GM23338 (cell line): ENCODE results near the gene UCN2.

ENCODE experiments used
- CREB1 ChIP-seq: fragments of 250-450 bp; sonication (Bioruptor Pico); IDR thresholded peaks from 2 replicates; pipeline ENCODE4 v1.5.0; 2020; ENCODE audit warnings: low read depth, mild to moderate bottlenecking, moderate library complexity
- CTCF ChIP-seq, 2 experiments: fragments of 200-600 bp in 1 of 2; sonication (generic) in 1 of 2; conservative IDR thresholded peaks; 2 replicates each; pipeline versions ENCODE4 v1.5.1 to v1.6.1; 2016 to 2017; ENCODE audit warnings: antibody characterized with exemption in 2 of 2, low read depth in 2 of 2, mild to moderate bottlenecking in 2 of 2, moderate library complexity in 1 of 2
- EZH2 ChIP-seq: fragments of 200-600 bp; sonication (generic); IDR thresholded peaks from one replicate; pipeline ENCODE4 v1.8.0; 2017; ENCODE audit warnings: antibody characterized with exemption, mild to moderate bottlenecking, low read depth; ENCODE audit not compliant: unreplicated experiment
- EZH2phosphoT487 ChIP-seq: fragments of 200-600 bp; sonication (generic); IDR thresholded peaks from one replicate; pipeline ENCODE4 v1.8.1; 2018; ENCODE audit warnings: antibody characterized with exemption; ENCODE audit not compliant: unreplicated experiment
- POLR2AphosphoS5 ChIP-seq: IDR thresholded peaks from 2 replicates; pipeline ENCODE4 v1.6.1; 2016; ENCODE audit warnings: antibody characterized with exemption, low read depth
- REST ChIP-seq: IDR thresholded peaks from one replicate; pipeline ENCODE4 v1.6.1; 2018; ENCODE audit warnings: antibody characterized with exemption; ENCODE audit not compliant: unreplicated experiment
- STAT1 ChIP-seq: IDR thresholded peaks from one replicate; pipeline ENCODE4 v1.6.1; 2016; ENCODE audit warnings: antibody characterized with exemption; ENCODE audit not compliant: unreplicated experiment
- ZNF114 ChIP-seq: fragments of 250-450 bp; sonication (Bioruptor Pico); IDR thresholded peaks from 2 replicates; pipeline ENCODE4 v1.5.0; 2020; ENCODE audit warnings: mild to moderate bottlenecking, moderate library complexity
- TF ChIP-seq, protein P1 (sequence below): IDR thresholded peaks from 2 replicates; pipeline ENCODE4 v1.6.1; 2016; ENCODE audit warnings: antibody characterized with exemption

GRCh38 chr3:48524970-48525369 is 38.6 kb downstream of the UCN2 start:
- TF ChIP-seq EZH2phosphoT487, result no peak
- TF ChIP-seq CTCF (conservative IDR thresholded peaks at IDR 0.05; ENCODE audit: low read depth in 2 of 2), result no peak
- no peak for TF ChIP-seq EZH2
- TF ChIP-seq CREB1 (CRISPR knock-in tag), result no peak
- TF ChIP-seq POLR2AphosphoS5, result no peak
- TF ChIP-seq, protein P1, sequence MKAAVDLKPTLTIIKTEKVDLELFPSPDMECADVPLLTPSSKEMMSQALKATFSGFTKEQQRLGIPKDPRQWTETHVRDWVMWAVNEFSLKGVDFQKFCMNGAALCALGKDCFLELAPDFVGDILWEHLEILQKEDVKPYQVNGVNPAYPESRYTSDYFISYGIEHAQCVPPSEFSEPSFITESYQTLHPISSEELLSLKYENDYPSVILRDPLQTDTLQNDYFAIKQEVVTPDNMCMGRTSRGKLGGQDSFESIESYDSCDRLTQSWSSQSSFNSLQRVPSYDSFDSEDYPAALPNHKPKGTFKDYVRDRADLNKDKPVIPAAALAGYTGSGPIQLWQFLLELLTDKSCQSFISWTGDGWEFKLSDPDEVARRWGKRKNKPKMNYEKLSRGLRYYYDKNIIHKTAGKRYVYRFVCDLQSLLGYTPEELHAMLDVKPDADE, result no peak
- no peak for TF ChIP-seq REST
- TF ChIP-seq ZNF114 (CRISPR knock-in tag), result no peak
- no peak for TF ChIP-seq STAT1
